Measurements from ENCODE around the gene COL4A2.

Gene COL4A2

GRCh38 chr13:110347535-110348308 lies 40.6 kb downstream of the COL4A2 start:
- CTCF ChIA-PET, result interaction anchor here (1.1 to 1.2 kb wide), 2 partner anchors 24 to 69 kb away, joined by 3 read pairs; no protein-coding TSS in a partner anchor
- POLR2A ChIA-PET, result interaction anchor here (0.5 to 1.8 kb wide), 7 partner anchors 28 to 214 kb away, joined by 3 to 18 read pairs (median 3); partner anchors contain the start of genes COL4A1, COL4A2 and RAB20
- no peak overlapping the region for H3K4me3 ChIP-seq (ENCODE audit: low read depth, low read length)
- no peaks in the 10 kb centered on the region for H3K9me3 ChIP-seq (ENCODE audit: control insufficient read depth, insufficient read depth, low read depth, low read length)
- no peaks in the 10 kb centered on the region for H3K4me1 ChIP-seq (ENCODE audit: control insufficient read depth, insufficient read depth, low read length)
- no peak overlapping the region for H3K27ac ChIP-seq (ENCODE audit: extremely low read depth, low read depth, low read length)
- TF ChIP-seq, protein P1, sequence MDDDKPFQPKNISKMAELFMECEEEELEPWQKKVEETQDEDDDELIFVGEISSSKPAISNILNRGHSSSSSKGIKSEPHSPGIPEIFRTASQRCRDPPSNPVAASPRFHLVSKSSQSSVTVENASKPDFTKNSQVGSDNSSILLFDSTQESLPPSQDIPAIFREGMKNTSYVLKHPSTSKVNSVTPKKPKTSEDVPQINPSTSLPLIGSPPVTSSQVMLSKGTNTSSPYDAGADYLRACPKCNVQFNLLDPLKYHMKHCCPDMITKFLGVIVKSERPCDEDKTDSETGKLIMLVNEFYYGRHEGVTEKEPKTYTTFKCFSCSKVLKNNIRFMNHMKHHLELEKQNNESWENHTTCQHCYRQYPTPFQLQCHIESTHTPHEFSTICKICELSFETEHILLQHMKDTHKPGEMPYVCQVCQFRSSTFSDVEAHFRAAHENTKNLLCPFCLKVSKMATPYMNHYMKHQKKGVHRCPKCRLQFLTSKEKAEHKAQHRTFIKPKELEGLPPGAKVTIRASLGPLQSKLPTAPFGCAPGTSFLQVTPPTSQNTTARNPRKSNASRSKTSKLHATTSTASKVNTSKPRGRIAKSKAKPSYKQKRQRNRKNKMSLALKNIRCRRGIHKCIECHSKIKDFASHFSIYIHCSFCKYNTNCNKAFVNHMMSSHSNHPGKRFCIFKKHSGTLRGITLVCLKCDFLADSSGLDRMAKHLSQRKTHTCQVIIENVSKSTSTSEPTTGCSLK (tag by site-specific recombination; IDR thresholded peaks at IDR 0.05), result no peak
- no peak for TF ChIP-seq REST (tag by site-specific recombination; IDR thresholded peaks at IDR 0.05)
- no peak for TF ChIP-seq ZBTB10 (tag by site-specific recombination; IDR thresholded peaks at IDR 0.05)
- TF ChIP-seq, protein P2, sequence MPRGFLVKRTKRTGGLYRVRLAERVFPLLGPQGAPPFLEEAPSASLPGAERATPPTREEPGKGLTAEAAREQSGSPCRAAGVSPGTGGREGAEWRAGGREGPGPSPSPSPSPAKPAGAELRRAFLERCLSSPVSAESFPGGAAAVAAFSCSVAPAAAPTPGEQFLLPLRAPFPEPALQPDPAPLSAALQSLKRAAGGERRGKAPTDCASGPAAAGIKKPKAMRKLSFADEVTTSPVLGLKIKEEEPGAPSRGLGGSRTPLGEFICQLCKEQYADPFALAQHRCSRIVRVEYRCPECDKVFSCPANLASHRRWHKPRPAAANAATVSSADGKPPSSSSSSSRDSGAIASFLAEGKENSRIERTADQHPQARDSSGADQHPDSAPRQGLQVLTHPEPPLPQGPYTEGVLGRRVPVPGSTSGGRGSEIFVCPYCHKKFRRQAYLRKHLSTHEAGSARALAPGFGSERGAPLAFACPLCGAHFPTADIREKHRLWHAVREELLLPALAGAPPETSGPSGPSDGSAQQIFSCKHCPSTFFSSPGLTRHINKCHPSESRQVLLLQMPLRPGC (tag by site-specific recombination; IDR thresholded peaks at IDR 0.05), result no peak
- no peak for TF ChIP-seq ZNF2 (tag by site-specific recombination; IDR thresholded peaks at IDR 0.05)
- no peak for TF ChIP-seq AEBP2 (tag by site-specific recombination; IDR thresholded peaks at IDR 0.05; ENCODE audit: borderline replicate concordance)
- no peaks in the 10 kb centered on the region for H3K36me3 ChIP-seq (ENCODE audit: control insufficient read depth in 2 of 2, insufficient read depth in 1 of 2, low read length in 2 of 2)

DNA sequence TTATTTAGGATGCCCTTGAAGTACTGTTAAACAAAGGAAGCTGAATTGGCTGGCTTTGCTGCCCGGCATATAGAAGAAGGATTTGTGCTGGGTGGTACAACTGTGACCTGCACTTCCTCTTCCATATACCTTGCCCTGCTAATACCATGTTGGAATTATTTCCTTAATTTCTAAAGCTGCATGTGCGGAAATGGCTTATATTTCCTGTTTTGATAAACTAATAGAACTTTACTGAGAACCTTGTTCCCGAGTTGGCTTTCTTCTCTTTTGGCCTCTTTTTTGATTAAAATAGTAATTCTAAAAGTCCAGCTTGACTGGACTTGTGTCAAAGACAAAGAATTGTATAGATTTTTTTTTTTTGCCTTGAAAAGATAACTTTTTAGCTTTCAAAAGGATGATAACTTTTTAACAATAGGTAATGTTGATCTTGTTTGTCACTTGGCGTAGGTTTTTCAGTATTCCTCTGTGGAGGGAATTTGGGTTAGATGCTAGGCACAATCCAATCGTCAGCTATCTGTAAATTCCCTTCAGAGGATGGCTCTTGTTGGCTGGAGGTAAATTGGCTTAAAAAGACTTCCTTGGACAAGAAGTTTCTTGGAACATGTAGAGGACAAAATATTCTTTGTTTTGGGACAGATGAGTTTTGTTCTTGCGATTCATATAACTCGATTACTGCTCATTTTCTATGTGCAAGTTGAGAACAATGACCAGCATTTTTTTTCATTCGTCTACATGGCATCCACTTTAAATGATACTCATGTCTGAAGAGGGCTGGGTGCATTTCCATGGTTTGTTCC lies 41.4 kb downstream of the COL4A2 start:
- H3K4me3 ChIP-seq (ENCODE audit: low read depth, low read length), result no peak overlapping the region
- H3K9me3 ChIP-seq (ENCODE audit: control insufficient read depth, insufficient read depth, low read depth, low read length), result no peaks in the 10 kb centered on the region
- TF ChIP-seq YY2 (tag by site-specific recombination; IDR thresholded peaks at IDR 0.05) (no peak), ZNF19 (tag by site-specific recombination; IDR thresholded peaks at IDR 0.05; ENCODE audit: low read depth) (no peak), KLF1 (tag by site-specific recombination; IDR thresholded peaks at IDR 0.05) (no peak), ZNF335 (tag by site-specific recombination; conservative IDR thresholded peaks at IDR 0.05) (no peak)
- no peak overlapping the region for H3K27ac ChIP-seq (ENCODE audit: extremely low read depth, low read depth, low read length)
- H3K36me3 ChIP-seq (ENCODE audit: control insufficient read depth in 2 of 2, insufficient read depth in 1 of 2, low read length in 2 of 2), result no peaks in the 10 kb centered on the region
- CTCF ChIA-PET, result interaction anchor here (1.1 to 1.2 kb wide), 2 partner anchors 25 to 68 kb away, joined by 3 read pairs; no protein-coding TSS in a partner anchor
- H3K4me1 ChIP-seq (ENCODE audit: control insufficient read depth, insufficient read depth, low read length), result no peaks in the 10 kb centered on the region
- POLR2A ChIA-PET, result interaction anchor here (0.5 to 1.8 kb wide), 6 partner anchors 39 to 213 kb away, joined by 3 to 18 read pairs (median 6); partner anchors contain the start of genes COL4A1, COL4A2 and RAB20
